NCI-H2107 (cell line): ENCODE results near the gene TMEM61.
"Not testable (repeated sequence)": the region's sequence is repeated elsewhere in the genome, so short reads cannot be mapped to it uniquely, and the experiment has no call there.

Experiments
- DNase-seq: peaks from one replicate; lab custom pipeline; 2025; lab: John Stamatoyannopoulos, UW

TMEM61 gene

DNA sequence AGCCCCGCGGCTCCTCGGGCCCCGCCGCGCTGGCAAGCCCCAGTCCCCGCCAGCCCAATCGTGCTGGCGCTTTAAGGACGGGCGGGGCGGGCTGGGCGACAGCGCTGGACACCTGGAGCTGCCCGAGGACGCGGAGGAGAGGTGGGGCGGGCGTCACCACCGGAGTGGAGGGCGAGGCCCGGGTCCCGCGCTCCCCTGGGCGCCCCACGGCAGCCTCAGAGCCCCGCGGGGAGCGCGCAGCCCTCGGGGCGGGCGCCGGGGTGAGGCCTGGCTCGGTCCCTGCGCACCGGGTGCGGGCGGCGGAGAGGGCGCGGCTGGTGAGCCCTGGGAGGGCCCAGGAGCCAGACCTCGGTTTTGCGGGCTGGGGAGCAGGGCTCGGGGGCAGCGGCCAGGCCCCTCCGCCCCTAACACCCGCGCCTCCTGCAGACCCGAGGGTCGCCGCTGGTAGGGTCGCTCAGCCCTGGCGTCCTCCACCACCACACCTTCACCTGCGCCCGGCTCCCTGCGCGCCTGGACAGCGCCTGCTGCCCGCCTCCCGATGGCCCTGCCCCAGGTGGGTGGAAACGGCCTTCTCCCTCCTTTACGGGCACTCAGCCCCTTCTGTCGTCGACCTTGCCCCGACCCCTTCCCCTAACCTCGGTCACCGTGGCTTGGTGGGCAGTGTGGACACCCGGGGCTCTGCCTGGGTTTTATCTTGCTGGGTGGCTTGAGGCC lies at the start of gene TMEM61:
TSS of gene TMEM61 (plus strand) at position 101 of the 714 bp plus-strand sequence. CDS start at position 539, 438 bp downstream.
- DNase-seq, result no peak

- DNase-seq, result no peak
These were observed 49.1 kb upstream of the TMEM61 start for GRCh38 chr1:54931275-54931840.

GRCh38 chr1:54934081-54934480 lies 46.3 kb upstream of the TMEM61 start:
- DNase-seq, result not testable (repeated sequence)

DNA sequence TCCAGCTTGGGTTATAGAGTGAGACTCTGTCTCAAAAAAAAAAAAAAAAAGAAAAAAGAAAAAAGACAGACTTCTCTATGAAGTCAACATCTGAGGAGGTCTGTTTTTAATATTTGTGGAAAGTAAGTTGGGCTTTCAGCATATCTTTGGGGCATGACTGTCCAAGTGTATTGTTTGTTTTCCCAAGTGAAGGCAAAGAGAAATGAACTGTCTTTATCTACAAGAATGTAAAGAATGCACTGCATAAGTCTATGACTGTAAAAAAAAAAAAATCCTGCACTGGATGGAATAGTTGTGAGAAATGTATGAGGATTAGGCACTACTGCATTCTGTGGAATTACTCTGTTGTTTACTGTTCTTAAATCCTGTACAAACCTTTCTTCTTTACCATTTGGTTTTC lies 45.6 kb upstream of the TMEM61 start:
- no peak for DNase-seq

DNA sequence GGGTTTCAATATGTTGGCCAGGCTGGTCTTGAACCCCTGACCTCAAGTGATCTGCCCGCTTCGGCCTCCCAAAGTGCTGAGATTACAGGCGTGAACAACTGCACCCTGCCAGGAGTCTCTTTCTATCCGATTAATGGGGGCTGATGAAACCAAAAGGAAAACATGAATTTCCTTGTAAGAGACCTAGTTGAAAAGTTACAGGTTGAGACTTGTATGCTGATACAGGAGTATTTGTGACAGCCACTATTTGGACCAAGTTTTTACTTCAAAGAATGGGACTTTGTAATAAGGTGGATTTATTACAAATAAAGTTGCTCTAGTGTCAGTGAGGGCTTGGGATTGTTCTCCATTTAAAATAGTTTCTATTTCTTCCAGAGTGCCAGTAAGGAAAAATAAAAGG lies 43.6 kb upstream of the TMEM61 start:
- no peak for DNase-seq

DNA sequence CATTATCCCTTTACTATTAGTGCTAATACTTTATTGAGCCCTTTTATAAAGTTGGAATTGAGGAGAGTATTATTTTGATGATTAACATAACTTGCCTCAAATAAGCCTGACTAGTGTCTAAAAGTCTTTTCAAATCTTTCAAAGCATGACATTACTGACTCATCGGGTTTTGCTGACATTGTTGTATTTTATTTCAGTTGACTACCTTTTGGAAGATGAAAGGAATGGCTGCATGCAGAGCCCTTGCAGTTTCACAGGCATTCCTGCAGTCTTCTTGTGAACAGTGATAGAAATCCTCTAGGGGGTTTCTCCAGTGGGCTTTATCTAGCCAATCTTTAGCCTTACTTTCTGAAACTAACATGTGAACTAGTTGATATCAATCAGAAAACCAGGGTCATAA lies 43.0 kb upstream of the TMEM61 start:
- DNase-seq, result no peak

GRCh38 chr1:54938955-54939354 lies 41.5 kb upstream of the TMEM61 start:
- not testable (repeated sequence) for DNase-seq

GRCh38 chr1:54940042-54940441 lies 40.4 kb upstream of the TMEM61 start:
- no peak for DNase-seq

GRCh38 chr1:54942976-54943375 lies 37.5 kb upstream of the TMEM61 start:
- no peak for DNase-seq

DNA sequence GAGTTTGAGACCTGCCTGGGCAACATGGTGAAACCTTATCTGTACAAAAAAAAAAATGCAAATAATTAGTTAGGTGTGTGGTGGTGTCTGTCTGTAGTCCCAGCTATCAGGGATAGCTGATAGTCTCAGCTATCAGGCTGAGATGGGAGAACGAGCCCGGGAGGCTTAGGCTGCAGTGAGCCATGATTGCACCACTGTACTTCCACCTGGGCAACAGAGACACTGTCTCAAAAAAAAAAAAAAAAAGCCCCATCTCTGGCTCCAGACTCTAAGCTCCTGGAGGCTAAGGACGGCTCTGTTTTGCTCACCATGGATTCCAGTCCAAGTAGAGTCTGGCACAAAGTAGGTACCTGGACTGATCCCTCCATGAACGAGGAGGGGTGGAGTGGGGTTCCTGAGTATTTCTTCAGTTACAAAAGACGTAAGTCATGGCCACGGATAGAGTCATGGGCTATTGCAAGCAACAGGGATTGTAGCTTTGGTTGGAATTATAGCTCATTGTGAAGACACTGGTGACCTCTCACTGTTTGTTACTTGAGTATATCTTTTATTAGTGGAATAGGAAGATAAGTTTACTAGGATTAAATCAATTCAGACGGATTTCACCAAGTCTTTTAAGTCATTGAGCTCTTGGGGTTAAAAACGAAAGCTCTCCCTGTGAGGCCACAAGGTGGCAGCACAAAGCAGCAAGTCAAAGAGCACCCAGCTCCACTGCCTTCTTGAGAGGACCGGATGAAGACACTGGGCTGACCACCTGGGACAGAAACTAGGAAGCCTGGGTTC lies 35.6 kb upstream of the TMEM61 start:
- DNase-seq, result peak; percentile 82

DNA sequence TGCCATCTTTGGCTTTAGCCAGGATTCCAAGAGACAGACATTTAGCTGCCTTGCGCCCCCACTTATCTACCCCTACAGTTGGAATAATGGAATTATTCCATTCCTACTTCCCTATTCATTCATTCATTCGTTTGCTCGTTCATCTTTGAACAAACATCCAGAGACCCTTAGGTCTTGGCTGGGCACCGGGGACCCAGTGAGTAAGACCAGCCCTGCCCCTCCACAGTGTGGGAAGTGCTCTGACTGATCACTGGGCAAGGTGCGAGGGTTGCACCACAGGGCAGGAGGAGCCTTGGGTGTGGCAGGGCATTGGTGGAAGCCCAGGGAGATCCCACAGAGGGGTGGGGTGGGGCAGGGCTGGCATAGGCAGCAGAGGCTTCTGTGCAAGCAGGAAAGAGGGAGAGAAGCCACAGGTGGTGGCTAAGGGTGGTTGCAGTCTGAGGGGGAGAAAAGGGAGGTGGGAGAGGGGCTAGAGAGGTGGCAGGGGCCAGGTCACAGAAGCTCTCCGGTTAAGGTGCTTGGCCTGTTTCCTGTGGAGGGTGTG lies 35.0 kb upstream of the TMEM61 start:
- no peak for DNase-seq

- DNase-seq, result no peak
These were observed 32.9 kb upstream of the TMEM61 start for GRCh38 chr1:54947540-54947939.

DNA sequence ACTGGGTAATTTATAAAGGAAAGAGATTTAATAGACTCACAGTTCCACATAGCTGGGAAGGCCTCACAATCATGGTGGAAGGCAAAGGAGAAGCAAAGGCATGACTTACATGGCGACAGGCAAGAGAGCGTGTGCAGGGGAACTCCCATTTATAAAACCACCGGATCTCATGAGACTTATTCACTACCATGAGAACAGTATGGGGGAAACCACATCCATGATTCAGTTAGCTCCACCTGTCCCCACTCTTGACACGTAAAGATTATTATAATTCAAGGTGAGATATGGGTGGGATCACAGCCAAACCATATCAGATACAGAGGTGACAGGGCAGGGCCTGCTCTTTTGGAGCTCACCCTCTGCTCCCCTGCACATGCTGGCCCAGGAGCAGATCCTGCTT lies 31.4 kb upstream of the TMEM61 start:
- no peak for DNase-seq

DNA sequence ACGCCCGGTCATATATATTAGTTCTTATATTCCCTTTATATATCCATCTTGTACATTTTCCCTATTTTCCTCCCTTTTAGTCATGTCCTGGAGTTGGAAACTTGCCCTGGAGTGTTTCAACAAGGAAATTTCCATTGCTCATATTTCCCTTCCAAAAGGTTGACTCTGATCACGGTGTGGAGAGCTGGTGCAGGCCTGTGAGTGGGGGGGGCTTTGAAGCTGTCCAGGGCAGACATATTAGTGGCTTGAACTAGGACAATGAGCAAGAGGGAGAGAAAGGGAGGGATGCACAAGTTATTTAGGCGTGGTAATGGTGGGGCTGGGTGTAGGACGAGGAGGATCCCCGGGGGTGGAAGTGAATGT lies 30.4 kb upstream of the TMEM61 start:
- DNase-seq, result no peak

DNA sequence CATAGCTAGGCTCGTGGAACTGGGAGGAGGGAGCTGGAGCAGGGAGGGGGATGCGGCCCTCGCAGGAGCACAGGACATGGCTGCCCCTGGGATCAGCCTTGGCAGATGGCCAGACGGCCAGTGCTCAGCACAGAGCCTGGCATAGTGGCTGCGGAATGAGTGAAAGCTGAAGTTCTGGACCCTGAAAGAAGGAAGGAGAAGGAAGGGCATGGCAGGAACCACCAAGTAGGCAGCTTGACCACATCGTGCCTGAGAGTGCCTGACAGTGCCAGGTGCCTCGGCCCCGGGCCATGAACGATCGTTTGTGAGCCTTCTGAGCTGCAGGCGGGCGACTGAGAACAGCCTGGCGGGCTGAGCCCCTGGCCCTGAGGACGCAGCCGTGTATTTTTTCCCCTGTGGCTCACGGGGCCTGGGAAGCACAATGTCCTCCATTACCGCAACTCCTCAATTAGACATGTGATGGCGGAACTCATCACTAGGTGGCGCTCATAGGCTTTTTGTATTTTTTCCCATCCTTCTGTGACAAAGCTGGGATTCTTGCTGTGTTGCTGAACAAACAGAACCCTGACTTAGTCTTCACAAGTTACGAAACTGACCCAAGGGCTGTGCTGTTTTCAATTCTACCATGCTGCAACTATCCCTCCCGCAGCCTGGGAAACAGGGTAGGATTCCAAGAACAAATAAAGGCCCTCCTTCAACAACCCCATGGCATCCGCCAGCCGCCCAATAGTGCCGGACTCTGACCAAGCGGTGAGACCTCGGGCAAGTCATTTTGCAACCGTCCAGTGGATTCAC lies 29.9 kb upstream of the TMEM61 start:
- DNase-seq, result peak; percentile 77

- DNase-seq, result no peak
These were observed 28.6 kb upstream of the TMEM61 start for GRCh38 chr1:54951810-54952226.

GRCh38 chr1:54952950-54953718 lies 27.3 kb upstream of the TMEM61 start:
- DNase-seq, result no peak

GRCh38 chr1:54953846-54954245 lies 26.6 kb upstream of the TMEM61 start:
- DNase-seq, result no peak

GRCh38 chr1:54955359-54955758 lies 25.1 kb upstream of the TMEM61 start:
- DNase-seq, result no peak

- DNase-seq, result no peak
These were observed 23.7 kb upstream of the TMEM61 start for GRCh38 chr1:54956726-54957125.

DNA sequence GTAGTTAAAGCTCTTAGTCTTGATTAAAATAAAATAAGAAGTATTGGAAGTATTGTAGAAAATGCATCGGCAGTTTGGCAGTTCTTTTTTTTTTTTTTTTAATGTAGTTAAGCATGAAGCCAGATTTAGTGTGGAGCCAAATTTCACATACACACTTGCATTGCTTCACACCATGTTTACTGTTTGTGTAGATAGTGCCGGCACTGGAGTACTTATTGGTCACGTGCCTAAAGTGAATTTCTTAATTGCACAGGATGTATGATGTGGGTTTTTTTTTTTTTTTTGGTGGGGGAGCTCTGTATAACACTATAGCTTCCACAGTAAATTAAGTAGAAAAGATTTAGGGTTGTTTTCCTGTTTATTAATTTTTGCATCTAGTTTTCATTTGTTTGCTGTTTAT lies 21.2 kb upstream of the TMEM61 start:
- DNase-seq, result no peak
